ENCODE data around the gene IER5L.

IER5L gene
- total RNA-seq = 12.3 to 63.3 (median 16.5) reads per million in 4 donors

DNA sequence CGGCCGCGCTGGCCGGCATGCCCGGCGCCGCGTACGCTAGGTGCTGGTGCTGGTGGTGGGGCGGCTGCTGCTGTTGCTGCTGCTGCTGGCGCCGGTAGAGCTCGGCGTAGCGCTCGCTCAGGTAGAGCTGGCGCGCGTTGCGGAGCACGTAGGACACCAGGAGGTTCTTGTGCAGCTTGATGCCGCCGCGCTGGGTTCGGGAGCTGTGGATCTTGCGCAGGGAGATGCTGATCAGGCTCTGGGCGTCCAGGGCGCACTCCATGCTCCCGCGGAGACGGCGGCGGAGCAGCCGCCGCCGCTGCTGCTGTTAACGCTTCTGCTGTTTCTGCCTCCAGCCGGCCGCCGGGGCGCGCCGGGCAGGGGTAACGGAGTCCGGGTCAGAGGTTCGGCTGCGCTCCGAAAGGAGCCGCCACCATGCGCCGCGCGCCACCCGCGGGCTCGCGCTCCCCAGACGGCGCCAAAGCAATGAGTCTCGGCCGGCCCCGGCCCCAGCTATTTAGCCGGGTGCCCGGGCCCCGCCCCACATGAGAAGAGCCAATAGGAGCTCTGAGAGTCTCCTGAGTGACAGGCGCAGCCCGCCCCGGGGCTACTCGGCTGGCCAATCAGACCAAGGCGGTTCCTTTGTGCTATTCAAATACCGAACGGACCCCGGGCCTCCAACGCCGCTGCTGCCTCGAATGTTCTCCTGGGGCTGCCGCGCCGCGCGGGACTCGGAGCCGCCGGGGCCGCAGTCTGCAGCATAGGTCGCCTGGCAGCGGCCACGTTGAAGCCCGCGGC lies at the start of gene IER5L:
IER5L (minus strand) TSS at position 471 of the 777 bp plus-strand sequence; CDS start at position 262, 209 bp downstream.
- DNase-seq = peak; percentile 85 to 91 (median 88)

DNA sequence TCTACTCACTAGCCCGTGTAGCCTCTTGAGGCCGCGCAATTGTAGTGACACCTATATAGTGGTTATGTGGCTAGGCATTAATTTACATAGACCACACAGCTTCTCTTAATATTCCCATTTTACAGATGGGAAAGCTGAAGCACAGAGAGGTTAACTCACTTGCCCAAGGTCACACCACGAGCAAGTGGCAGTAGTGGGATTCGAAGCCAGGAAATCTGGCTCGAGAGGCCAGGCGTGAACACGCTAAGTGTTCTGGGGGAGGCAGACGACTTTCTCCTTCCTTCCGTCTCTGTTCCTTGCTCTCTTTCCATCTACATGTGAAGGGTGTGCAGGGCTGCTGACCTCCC lies 49.8 kb upstream of the IER5L start:
- no peak for DNase-seq

DNA sequence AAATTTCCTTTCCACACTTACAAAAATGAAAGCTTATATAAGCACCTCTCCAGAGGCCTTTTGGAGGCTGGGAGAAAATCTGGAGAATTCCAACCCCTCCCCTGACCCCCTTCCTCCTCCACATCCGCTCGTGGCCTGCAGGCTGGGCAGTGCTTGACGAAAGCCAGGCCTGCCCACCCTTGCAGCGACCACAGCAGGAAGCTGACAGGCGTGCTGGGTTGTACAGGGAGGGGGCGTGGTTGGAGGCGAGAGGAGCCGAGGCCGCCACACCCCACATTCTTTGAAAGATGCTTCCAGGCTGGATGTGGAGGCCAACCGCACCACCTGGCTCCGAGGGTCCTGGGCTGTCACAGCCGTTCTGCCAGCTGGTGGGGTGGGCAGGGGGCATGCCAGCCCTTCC lies 47.8 kb upstream of the IER5L start:
- DNase-seq = peak in 2 of 5 donors; percentile 18 to 45

DNA sequence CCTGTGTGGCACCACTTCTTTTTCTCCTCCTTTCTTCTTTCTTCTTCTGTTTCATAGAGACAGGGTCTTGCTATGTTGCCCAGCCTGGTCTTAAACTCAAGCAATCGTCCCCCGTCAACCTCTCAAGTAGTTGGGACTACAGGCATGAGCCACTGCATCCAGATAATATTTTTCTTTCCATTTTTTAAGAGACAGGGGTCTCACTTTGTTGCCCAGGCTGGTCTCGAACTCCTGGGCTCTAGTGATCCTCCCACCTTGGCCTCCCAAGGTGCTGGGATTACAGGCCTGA lies 47.4 kb upstream of the IER5L start:
- no peak for DNase-seq

DNA sequence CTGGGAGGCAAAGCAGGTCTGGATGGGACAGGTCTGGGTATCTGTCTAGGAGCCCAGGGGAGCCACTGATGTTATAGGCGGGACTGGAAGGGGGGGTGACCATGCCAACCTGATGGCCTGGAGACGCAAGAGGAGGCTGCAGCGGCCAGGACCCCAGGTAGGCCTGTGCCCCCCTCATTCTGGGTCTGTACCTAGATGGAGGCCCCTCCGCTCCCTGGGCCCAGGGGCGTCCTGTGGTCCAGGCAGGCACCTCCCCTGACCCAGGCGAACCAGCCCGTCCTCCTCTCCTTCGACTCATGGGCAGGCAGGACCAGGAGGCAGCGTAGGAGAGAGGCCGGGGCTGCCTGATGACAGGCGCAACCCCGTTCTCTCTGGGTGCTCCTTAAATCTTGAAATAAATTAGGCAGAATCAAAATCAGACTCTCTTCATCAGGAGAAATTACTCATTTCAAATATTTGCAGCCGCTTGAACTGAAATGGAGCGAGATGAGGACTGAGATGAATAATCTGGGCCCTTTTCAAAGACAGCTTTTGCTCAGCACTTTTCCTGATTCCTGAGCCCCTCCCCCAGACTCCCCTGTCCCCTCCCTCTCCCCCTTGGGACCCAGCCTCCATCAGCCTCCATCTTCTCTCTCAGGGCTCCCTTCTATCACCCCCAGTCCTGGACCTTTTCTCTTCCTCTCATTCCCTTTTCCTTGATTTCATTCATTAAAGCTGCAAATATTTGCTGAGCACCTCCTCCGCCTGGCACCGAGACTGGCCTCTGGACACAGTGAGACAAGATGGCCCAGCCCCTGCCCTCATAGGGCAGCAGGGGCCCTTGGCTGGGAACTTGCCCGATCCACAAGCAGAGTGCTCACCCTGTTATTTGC lies 46.8 kb upstream of the IER5L start:
- DNase-seq = no peak

DNA sequence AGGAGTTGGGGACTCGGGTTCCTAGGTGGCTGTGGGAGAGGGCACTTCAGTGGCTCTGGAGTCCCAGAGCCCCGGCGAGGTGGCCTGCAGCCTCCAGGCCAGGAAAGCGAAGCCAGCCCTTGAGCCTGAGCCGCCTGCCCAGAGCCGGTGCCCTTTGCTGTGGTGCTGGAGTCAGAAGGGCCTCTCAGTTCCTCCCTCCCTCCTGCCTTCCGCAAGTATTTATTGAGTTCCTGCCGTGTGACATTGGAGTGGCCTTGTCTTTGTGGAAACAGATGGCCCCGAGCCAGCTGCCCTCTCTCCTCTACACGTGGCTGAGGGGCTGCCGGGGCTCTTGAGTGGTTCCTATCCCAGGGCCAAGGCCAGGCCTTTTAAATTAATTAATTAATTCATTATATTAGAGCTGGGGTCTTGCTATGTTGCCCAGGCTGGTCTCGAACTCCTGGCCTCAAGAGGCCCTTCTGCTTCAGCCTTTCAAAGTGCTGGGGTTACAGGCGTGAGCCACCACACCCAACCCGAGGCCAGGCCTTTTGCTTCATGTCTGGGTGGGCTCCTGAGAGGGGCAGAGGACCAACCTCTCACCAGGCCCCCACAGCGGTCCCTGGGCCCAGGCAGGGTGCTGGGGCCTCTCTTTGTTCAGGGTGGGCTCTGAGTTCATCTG lies 45.6 kb upstream of the IER5L start:
- no peak for DNase-seq

DNA sequence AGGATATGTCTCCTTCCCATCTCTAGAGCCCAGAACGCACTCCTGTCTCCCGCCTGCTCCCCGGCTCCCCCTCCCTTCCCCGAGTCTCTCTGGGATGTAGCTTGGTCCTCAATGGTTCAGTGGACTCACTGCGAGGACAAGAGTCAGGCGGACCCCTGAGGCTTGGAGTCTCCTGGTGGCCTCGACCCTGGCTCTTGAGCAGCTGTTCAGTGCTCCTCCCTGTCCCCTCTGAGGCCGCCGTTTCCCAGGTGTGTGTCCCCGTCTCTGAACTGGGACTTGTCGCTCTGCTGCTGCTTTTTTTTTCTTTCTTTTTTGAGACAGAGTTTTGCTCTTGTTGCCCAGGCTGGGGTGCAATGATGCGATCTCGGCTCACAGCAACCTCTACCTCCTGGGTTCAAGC lies 44.8 kb upstream of the IER5L start:
- no peak for DNase-seq

DNA sequence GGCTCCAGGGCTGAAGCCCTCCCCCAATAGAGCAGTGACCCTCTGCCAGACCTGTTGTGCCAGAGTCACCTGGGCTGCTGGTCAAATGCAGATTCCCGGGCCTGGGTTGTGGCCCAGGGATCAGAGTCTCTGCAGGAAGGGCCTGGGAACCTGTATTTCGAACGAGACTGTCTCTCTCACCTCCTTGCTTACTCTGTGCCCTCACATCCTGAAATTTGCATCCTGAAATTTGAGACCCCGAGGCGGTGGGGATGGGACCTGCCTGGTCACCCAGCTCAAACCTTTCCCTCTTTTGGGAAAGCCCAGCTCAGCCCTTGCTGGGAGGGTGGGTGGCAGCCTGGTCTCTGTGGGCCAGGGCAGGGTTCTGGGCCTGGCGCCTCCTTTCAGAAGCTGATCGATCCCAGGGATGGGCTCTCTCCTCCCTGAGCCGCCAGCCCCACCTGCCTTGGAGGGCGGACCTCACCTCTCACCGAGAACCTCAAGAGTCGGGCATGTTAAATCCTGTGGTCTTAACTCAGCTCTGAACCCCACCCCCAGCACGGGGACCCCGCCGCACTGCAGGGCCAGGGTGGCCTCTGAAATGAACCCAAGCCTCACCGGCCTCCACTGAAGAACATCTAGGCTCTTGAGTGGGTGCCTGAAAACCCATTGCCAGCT lies 44.0 kb upstream of the IER5L start:
- no peak for DNase-seq

DNA sequence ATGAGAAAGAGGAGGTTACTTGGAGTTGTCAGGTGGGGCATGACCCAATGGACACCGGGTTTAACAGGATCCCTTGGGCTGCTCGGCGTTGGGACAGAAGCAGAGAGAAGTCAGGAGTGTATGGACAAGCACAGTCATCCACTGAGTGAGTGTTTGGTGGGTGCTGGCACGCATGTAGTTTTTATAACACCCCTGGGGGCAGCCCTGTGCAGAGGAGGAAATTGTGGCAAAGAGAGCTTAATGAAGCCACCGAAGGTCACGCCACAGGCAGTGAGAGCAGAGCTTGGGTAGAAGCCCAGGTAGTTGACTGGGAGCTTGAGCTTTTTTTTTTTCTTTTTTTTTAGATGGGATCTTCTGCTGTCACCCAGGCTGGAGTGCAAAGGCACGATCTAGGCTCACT lies 43.2 kb upstream of the IER5L start:
- DNase-seq = no peak

DNA sequence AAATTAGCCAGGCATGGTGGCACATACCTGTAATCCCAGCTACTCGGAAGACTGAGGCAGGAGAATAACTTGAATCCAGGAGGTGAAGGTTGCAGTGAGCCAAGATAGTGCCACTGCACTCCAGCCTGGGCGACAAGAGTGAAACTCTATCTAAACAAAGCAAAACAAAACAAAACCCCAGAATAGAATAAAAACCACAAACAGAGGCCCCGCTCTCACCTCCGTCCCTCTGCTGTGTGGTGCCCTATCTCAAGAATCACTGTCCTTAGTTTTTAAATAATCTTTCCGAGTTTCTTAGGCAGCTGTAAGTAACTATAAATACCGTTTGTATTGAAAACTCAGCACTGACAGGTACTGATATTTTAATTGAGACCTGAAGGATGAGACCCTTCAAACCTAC lies 42.7 kb upstream of the IER5L start:
- no peak for DNase-seq

DNA sequence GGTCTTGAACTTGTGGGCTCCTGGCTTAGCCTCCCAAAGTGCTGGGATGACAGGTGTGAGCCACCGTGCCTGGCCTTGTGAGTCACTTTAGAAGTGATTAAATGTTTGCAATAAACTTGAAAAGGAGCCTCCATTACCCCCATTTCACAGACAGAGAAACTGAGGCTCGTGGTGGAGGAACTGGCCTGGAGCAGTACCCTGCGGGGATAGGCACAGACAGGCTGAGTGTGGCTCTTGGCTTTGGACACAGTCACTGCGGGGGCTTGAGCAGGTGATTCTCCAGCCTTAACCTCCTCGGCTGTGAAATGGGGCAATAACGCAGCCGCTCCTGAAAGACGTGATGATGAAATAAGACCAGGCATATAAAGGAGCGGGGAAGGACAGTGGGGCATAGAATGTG lies 40.9 kb upstream of the IER5L start:
- DNase-seq = no peak

DNA sequence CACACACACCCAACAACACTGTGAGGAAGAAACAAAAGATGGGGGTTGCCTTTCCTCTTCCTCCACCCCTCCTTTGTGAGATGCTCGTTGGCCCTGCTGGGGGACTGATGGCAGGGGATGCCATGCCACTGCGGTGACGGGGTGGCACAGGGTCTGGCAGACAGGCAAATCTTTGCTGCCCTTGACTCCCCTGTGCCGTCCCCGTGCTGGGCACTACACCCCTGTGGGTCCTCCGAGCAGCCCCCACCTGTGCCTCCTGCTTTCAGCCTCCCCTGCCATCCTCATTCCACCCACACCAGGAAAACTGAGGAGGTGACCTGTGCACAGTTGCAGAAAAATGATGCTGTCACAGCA lies 40.2 kb upstream of the IER5L start:
- no peak for DNase-seq

DNA sequence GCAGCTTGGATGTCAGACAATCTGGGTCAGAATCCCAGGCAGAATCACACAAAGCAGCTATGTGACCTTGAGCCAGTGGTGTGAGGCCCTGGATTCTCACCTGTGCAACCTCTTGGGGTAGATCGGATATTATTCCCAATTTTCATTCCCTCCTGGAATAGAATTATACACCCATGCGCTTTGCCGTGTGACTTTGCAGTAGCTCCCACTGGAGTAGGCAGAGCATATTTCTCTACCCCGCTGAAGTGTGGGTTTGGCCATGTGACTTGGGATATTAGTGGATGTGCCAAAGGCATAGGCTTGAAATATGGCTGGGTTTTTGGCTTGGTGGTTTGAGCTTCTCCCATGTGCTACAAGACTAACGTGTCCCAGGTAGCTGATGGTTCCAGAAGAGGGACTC lies 35.5 kb upstream of the IER5L start:
- no peak for DNase-seq

DNA sequence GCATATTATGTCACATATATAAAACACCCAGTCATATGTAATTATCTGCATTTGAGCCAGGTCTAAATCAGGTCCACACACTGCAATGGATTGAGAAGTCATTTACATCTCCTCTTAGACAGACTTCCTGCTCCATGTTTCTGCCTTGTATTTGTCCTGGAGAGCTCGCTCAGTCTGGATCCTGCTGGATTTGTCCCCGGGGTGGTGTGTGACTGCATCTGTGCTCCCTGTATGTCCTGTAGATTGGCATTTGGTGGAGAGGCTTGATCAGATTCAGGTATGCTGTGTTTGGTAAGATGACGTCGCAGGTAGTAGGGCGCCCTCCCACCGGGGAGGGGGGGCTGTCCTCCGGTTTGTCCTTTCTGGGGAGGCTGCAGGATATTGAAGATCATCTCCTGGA lies 33.6 kb upstream of the IER5L start:
- no peak for DNase-seq

DNA sequence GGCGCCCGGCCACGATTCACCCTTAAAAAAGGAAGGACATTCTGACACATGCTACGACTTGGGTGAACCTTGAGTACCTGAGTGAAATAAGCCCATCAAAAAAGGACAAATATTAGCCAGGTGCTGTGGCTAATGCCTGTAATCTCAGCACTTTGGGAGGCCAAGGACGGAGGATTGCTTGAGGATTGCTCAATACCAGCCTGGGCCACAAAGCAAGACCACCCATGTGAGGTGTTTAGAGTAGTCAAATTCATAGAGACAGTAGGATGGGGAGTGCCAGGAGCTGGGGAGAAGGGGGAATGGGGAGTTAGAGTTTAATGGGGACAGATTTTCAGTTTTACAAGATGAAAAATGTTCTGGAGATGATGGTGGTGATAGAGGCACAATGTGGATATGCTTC lies 32.1 kb upstream of the IER5L start:
- no peak for DNase-seq

DNA sequence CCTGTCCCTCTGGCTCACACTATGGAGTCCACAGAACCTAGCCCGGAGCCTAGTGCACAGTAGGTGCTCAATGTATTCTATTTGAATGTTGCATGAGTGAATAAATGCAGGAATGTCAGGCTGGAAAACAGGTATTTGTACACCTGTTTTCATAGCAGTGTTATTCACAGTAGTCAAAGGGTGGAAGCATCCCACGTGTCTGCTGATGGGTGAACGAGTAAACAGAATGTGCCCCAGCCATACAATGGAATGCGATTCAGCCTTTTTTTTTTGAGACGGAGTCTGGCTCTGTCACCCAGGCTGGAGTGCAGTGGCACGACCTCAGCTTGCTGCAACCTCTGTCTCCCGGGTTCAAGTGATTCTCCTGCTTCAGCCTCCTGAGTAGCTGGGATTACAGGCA lies 31.5 kb upstream of the IER5L start:
- no peak for DNase-seq

DNA sequence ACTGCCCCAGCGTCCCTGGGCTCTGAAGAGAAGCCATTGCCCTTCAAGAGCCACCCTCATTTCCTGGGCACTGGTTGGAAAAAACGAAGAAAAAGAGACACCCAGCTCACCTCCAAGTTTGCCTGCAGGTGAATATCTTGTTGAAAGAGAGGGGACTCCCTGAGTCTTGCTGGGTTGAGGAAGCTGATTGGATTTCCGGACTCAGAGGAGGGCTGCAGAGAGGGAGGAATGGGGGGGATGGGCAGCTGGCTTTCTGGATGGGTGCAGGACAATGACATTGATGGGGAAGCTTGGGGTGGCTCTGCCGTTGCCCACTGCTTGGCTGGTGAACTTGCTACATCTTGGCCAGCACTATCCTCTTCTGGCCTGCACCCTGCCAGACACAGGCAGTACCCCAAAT lies 31.0 kb upstream of the IER5L start:
- DNase-seq = no peak

DNA sequence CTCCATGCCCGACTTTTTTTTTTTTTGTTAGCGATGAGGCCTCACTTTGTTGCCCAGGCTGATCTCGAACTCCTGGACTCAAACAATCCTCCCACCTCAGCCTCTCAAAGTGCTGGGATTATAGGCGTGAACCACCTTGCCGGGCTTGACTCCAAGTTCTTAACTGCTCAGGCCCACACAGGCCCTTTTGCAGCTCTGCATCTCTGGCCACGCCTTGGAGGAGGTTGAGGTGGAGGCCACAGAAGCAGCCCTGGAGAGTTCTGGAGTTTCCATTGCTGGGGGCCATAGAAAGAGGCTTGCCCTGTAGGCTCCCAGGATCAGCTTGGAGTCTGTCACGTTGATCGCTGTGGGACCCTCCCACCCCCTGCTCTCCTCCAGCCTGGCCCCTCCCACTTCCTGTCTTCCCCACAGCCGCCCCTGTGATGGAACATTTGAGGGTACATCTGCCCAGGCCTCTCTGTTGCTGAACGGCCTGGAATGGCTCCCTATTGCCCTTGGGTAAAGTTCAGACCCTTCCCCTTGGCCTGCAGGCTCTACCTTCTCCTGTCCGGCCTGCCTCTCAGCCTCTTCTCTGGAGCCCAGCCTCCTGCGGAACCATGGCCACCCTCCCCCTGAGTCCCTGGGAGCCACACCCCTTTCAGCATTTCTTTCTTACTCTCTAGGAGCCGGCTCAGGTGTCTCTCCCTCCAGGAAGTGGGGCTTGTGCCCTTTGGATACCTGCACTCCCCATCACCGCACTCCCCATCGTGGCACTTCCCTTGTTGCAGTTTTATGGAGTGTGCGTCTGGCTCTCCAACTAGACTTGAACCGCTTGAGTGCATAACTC lies 30.4 kb upstream of the IER5L start:
- no peak for DNase-seq

DNA sequence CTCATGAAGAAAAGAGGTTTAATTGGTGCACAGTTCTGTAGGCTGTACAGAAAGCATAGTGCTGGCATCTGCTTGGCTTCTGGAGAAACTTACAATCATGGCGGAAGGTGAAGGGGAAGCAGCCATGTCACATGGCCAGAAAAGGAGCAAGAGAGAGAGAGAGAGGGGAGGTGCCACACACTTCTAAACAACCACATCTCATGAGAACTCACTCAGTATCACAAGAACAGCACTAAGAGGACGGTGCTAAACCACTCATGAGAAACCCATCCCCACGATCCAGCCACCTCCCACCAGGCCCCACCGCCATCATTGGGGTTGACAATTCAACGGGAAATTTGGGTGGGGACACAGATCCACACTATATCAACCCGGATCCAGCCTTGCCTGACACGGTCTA lies 28.8 kb upstream of the IER5L start:
- DNase-seq = no peak

DNA sequence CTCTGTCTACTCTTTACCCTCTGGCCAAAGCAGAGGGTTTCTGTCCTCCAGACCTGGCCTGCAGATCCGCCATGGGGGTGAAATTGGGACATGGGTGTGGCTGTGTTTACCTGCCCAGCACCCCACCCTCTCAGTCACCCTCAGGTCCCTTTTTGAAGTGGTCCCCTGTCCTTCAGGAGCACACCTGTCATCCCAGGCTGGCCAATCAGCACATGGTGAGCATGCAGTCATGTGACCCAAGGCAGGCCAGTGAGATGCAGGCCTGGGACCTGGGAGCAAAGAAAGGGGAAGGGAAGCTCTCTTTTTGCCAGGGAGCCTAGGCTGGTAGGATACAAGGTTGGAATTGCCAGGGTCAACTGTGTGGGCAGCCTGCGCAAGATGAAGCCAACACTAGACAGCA lies 28.3 kb upstream of the IER5L start:
- DNase-seq = no peak

DNA sequence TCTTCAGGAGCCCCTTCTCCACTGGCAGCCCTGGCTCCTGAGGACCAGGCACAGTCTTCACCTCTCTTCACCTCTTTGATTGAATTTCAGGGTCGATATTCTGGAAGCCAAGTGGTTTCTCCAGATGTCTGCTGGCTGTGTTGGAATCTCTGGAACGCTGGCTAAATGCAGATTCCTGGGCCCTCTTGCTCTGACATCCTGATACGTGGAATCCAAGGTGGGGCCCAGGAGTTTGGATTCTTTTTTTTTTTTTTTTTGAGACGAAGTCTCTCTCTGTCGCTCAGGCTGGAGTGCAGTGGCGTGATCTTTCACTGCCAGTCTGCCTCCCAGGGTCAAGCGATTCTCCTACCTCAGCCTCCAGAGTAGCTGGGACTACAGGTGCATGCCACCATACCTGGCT lies 26.8 kb upstream of the IER5L start:
- DNase-seq = no peak

DNA sequence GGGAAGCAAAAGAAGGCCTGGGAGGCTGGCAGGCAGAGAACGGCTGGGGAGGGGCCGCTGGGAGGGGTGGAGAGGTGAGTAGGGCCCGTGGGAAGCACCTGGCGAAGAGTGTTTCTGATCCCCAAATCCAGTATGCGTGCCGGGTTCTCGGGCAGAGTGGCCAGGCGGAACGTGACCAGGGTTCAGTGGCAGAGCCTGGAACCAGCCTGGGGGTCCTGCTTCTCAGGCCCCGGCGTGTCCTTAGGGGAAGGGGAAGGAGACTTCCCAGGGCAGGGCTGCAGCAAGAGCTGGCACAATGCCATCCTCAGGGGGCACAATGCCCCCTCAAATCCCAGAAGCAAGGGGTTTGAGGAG lies 25.5 kb upstream of the IER5L start:
- no peak for DNase-seq

All from T-helper 1 cell (primary cell).